Nephron progenitor cell (in vitro differentiated cells): ENCODE results near the gene AMPH.

ENCODE experiments used
- DNase-seq: peaks from one replicate; pipeline ENCODE4 v3.0.0; 2021
- H3K27ac Mint-ChIP-seq: 2 replicates; pipeline ENCODE4 v1.8.0; 2021; ENCODE audit warnings: mild to moderate bottlenecking, moderate library complexity, mixed read lengths
- H3K27me3 Mint-ChIP-seq: 2 replicates; pipeline ENCODE4 v1.8.0; 2021; ENCODE audit warnings: mild to moderate bottlenecking, low read depth, mixed read lengths; ENCODE audit not compliant: poor library complexity
- H3K36me3 Mint-ChIP-seq: 2 replicates; pipeline ENCODE4 v1.8.0; 2021; ENCODE audit warnings: low read depth, mixed read lengths
- H3K4me1 Mint-ChIP-seq: 2 replicates; pipeline ENCODE4 v1.8.0; 2021; ENCODE audit warnings: mixed read lengths
- H3K4me3 Mint-ChIP-seq: 2 replicates; pipeline ENCODE4 v1.8.0; 2021; ENCODE audit warnings: mild to moderate bottlenecking, moderate library complexity, mixed read lengths
- H3K9me3 Mint-ChIP-seq: 2 replicates; pipeline ENCODE4 v1.8.0; 2021; ENCODE audit warnings: mild to moderate bottlenecking, moderate library complexity, mixed read lengths
- CTCF ChIP-seq: fragments of 200-600 bp; sonication (generic); IDR thresholded peaks from 2 replicates; pipeline ENCODE4 v1.5.0; 2021; ENCODE audit warnings: antibody characterized with exemption

AMPH gene

GRCh38 chr7:38630720-38631673 lies at the start of gene AMPH:
Gene AMPH, minus strand, starts transcription at chr7:38631373. Its CDS starts 22 bp downstream, at chr7:38631351.
- H3K36me3 Mint-ChIP-seq = peaks cover 3% of the 10 kb centered on the region
- H3K4me1 Mint-ChIP-seq = peaks cover 19% of the 10 kb centered on the region
- peak; percentile 84 for DNase-seq
- H3K27me3 Mint-ChIP-seq = peaks cover 35% of the 10 kb centered on the region
- TF ChIP-seq CTCF = no peak
- no peak within 1 kb of the TSS for H3K27ac Mint-ChIP-seq
- peaks cover 16% of the 10 kb centered on the region for H3K9me3 Mint-ChIP-seq
- H3K4me3 Mint-ChIP-seq = peak within 1 kb of the TSS; percentile 85

GRCh38 chr7:38679419-38679818 lies 48.2 kb upstream of the AMPH start:
- no peak overlapping the region for H3K4me3 Mint-ChIP-seq
- H3K27ac Mint-ChIP-seq = no peak overlapping the region
- H3K27me3 Mint-ChIP-seq = peaks cover 3% of the 10 kb centered on the region
- no peak for DNase-seq
- H3K36me3 Mint-ChIP-seq = no peaks in the 10 kb centered on the region
- no peak for TF ChIP-seq CTCF
- H3K9me3 Mint-ChIP-seq = peaks cover 4% of the 10 kb centered on the region
- H3K4me1 Mint-ChIP-seq = no peaks in the 10 kb centered on the region

- H3K27me3 Mint-ChIP-seq = peaks cover 5% of the 10 kb centered on the region
- TF ChIP-seq CTCF = no peak
- no peak overlapping the region for H3K27ac Mint-ChIP-seq
- no peaks in the 10 kb centered on the region for H3K36me3 Mint-ChIP-seq
- no peak overlapping the region for H3K4me3 Mint-ChIP-seq
- no peak for DNase-seq
- H3K4me1 Mint-ChIP-seq = no peaks in the 10 kb centered on the region
- H3K9me3 Mint-ChIP-seq = peaks cover 3% of the 10 kb centered on the region
Measured at GRCh38 chr7:38678698-38679054, 47.5 kb upstream of the AMPH start.

GRCh38 chr7:38677981-38678697 lies 47.0 kb upstream of the AMPH start:
- Mint-ChIP-seq H3K27me3 (peaks cover 5% of the 10 kb centered on the region), H3K4me1 (no peaks in the 10 kb centered on the region), H3K9me3 (peaks cover 3% of the 10 kb centered on the region), H3K27ac (no peak overlapping the region), H3K4me3 (no peak overlapping the region), H3K36me3 (no peaks in the 10 kb centered on the region)
- no peak for DNase-seq
- TF ChIP-seq CTCF = no peak

- Mint-ChIP-seq H3K36me3 (no peaks in the 10 kb centered on the region), H3K27me3 (peaks cover 13% of the 10 kb centered on the region), H3K4me3 (no peak overlapping the region), H3K27ac (no peak overlapping the region), H3K9me3 (peaks cover 3% of the 10 kb centered on the region), H3K4me1 (no peaks in the 10 kb centered on the region)
- DNase-seq = no peak
- TF ChIP-seq CTCF = no peak
Measured at GRCh38 chr7:38675494-38676106, 44.4 kb upstream of the AMPH start.
